Fibroblast of villous mesenchyme (primary cell): ENCODE measurements around the gene OPTC. TPM values are rescaled to one million over a fixed set of nuclear protein-coding genes. Genes with fewer than 3 reads are reported as not detected.
"Not testable (repeated sequence)": the region's sequence is repeated elsewhere in the genome, so short reads cannot be mapped to it uniquely, and the experiment has no call there.

Experiments used
- DNase-seq: peaks from one replicate; pipeline ENCODE4 v3.0.0-alpha.2; 2010; ENCODE audit warnings: low read depth
- H3K4me3 ChIP-seq: 2 replicates; pipeline ENCODE4 v1.5.1; 2011; ENCODE audit warnings: low read depth, mild to moderate bottlenecking, low read length
- total RNA-seq: library from RNA; depleted of rRNA; stranded (reverse); fragments of >200 nt; gene quantifications from 2 replicates; pipeline ENCODE4 v1.2.3, GENCODE V29; 2012
- TF ChIP-seq, protein P1 (sequence below): IDR thresholded peaks from 2 replicates; pipeline ENCODE4 v1.5.1; 2012; ENCODE audit warnings: low read depth, mild to moderate bottlenecking, low read length; ENCODE audit not compliant: insufficient read depth

The OPTC gene, protein sequence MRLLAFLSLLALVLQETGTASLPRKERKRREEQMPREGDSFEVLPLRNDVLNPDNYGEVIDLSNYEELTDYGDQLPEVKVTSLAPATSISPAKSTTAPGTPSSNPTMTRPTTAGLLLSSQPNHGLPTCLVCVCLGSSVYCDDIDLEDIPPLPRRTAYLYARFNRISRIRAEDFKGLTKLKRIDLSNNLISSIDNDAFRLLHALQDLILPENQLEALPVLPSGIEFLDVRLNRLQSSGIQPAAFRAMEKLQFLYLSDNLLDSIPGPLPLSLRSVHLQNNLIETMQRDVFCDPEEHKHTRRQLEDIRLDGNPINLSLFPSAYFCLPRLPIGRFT
- total RNA-seq: not detected in 2 replicates

DNA sequence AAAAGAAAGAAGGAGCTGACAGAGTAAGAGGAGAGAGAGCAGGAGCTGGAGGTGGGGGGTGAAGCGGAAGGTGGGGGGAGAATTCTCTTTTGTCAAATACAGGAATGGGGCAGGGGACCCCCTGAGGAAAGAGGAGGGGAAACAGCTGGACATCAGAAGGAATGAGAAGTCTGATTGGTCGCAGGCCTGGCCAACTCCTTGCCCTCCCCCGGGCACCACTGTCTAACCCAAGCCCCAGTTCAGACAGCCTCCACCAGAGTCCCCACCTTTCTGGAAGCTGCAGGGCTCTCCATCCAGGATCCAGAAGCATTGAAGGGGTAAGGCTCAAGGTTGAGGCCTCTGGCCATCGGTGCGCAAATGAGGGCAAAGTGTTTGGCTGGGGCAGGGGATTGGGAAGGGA is at the start of gene OPTC:
Gene OPTC (plus strand): TSS at position 253 of the 400 bp plus-strand sequence. CDS start 1,853 bp downstream, outside the sequence.
- TF ChIP-seq, protein P1, sequence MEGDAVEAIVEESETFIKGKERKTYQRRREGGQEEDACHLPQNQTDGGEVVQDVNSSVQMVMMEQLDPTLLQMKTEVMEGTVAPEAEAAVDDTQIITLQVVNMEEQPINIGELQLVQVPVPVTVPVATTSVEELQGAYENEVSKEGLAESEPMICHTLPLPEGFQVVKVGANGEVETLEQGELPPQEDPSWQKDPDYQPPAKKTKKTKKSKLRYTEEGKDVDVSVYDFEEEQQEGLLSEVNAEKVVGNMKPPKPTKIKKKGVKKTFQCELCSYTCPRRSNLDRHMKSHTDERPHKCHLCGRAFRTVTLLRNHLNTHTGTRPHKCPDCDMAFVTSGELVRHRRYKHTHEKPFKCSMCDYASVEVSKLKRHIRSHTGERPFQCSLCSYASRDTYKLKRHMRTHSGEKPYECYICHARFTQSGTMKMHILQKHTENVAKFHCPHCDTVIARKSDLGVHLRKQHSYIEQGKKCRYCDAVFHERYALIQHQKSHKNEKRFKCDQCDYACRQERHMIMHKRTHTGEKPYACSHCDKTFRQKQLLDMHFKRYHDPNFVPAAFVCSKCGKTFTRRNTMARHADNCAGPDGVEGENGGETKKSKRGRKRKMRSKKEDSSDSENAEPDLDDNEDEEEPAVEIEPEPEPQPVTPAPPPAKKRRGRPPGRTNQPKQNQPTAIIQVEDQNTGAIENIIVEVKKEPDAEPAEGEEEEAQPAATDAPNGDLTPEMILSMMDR: no peak
- H3K4me3 ChIP-seq: no peak within 1 kb of the TSS
- no peak for DNase-seq

DNA sequence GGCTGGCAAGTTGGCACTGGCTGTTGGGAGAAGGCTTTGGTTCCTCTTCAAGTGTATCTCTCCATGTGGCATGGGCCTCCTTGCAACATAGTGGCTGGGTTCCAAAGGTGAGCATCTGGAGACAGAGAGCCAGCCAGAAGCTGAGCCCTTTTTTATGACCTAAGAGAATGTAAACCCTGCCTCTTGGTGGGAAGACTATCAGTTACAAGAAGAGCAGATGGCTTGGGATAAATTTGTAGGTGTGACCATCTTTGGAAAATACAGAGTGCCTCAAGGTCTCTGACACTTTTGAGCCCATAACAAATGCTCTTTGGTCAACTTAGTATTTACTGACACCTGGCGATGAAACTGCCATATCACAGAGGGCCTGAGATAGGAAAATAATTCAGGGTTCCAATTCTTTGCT is 49.8 kb upstream of the OPTC start:
- DNase-seq: no peak
- no peak overlapping the region for H3K4me3 ChIP-seq
- TF ChIP-seq, protein P1: no peak

DNA sequence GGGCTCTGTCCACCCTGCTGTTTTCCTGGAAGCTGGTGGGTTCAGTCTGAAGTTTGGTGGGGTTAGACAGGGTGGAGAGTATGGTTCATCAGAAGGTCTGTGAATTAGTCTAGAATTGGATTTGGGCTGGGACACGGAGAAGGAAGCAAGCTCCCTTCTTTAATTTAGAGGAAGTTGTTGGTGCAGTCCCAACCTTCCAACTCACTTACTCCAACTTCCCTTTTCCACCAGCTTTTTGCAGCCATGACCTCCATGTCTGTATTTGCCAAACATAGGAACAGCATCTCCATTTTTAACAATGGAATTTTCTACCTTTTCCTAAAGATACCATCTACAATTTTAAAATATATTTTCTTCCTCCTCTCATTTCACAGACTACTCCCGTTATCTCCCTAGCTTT is 46.8 kb upstream of the OPTC start:
- no peak for DNase-seq
- no peak overlapping the region for H3K4me3 ChIP-seq
- TF ChIP-seq, protein P1: no peak

DNA sequence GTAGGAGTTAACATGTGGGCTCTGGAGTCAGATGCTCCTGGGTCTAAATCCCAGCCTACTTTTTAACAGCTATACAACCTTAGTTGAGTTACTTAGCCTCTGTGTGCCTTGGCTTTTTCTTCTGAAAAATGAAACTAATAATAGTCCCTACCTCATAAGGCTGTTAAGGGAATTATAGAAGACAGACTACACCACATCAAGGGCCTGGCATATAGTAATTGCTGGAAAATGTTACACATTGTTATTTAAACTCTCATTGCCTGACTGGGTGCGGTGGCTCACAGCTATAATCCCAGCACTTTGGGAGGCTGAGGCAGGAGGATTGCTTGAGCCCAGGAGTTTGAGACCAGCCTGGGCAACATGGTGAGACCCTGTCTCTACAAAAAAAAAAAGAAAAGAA is 46.4 kb upstream of the OPTC start:
- H3K4me3 ChIP-seq, DNase-seq: not testable (repeated sequence)

DNA sequence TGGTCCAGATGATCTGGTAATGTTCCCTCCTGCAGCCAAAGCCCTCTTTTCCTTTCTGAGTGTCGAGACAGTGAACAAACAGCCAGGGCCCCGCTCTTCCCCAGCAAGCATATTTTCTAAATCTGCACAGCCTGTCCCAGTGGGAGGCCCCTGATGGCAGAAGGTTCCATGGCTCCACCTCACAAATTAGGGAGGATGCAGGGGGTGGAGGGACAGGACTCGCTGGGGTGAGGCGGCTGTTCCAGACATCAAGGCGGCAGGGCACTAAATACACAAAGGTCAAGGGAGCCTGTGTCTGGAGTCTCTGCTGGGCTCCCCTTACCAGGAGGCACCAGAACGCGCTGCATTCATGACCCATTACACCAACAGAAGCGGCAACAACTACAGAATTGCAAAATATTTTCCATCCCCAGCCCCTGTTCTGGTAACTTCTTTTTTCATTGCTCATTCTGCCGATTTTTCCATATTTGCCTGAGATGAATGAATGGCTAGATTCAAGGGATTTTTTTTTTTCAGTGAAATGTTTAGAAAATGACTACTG is 45.4 kb upstream of the OPTC start:
- no peak overlapping the region for H3K4me3 ChIP-seq
- peak; percentile 27 for DNase-seq
- TF ChIP-seq, protein P1: no peak

DNA sequence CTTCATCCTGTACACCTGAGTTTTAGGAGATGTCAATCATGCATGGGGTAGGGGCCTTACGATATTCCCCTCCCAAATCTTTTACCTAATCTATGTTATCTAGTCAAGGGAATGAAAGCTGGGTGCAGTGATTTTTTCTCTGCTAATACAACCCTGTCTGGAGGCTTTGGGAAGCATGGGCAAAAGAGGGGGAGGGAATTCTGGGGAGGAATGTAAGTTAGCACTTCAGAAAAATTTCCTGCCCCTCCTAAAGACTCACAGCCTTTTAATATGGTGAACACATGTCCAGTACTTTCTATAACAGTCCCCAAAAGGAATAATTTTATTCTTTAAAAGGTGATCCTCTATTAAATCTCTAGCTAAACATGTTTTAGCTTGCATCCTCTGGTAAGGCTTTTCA is 44.0 kb upstream of the OPTC start:
- TF ChIP-seq, protein P1: no peak
- no peak overlapping the region for H3K4me3 ChIP-seq
- DNase-seq: no peak

DNA sequence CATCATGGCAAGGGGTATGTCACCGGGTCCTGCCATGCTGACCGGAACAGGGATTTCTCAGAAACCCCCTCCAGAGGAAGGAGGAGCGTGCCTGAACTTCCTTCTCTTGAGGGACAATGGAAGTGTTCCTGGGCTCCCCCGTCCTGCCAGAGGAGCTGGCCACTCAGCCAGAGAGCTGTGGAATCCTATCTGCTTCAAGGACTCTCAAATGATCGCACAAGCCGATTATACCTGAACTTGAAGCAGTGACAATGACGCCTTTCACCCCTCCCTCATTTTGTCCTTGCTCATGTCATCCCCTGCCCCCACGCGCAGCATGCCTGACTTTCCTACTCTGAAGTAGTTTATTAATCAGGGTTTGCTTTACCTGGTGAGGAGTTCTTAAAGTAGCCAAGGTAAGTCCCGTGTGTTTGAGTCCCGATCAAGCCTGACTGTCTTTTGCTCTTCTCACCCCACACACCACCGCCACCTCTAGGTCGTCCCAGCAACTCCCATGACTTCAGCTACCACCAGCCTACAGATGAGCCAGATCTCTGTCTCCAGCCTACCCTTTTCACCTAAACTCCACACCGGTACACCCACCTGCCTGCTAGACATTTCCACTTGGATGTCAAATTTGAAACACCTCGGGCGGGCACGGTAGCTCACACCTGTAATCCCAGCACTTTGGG is 43.3 kb upstream of the OPTC start:
- TF ChIP-seq, protein P1: no peak
- no peak for DNase-seq
- H3K4me3 ChIP-seq: no peak overlapping the region
